HL-60/S4 treated with phorbol 12-myristate 13-acetate at 8.2 ng/mL for 4 days and 3 days (cell line): ENCODE measurements around the gene KIFAP3.
"Not testable (repeated sequence)": the region's sequence is repeated elsewhere in the genome, so short reads cannot be mapped to it uniquely, and the experiment has no call there.

Experiments used
- in situ Hi-C: fragments of 300-500 bp; cut with MboI; formaldehyde crosslinking; loops from 2 replicates; pipeline ENCODE4 v1.15.0; 2022; ENCODE audit warnings: low sequenced_read_pairs

KIFAP3 gene

DNA sequence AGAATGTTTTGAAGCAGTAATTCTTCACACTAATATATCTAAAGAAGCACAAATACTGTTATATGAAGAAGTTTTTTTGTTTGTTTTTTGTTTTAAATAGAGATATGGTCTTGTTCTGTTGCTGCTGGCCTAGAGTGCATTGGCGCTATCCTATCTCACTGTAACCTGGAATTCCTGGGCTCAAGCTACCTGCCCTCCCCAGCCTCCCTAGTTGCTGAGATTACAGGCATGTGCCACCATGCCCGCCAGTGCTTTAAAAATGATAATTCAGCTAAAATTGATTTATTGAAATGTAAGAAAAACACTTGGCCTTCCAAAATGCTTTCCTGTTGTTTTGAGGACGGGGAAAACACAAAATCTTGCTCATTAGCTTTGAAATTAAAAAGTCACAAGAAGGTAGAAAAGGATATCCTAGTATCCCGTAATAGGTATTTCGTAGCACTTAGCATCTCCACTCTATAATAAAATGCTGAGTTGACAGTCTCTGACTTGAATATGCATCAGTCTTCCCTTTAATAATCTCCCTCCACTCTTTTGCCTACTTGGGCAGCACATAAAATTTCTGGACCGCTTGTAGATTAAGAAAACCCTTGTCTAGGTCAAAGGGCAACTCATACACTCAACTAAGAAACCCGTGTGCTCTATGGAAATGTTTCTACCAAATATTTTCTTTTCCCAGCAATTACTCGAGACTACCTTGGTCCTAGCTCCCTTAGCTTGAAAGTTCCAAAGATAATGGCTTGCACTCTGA lies 182.1 kb downstream of the KIFAP3 start:
- in situ Hi-C loops: no loop called here

GRCh38 chr1:169891539-169891885 lies 183.0 kb downstream of the KIFAP3 start:
- in situ Hi-C loops: no loop called here

- in situ Hi-C loops: no loop called here
These were observed 183.5 kb downstream of the KIFAP3 start for GRCh38 chr1:169890761-169891538.

DNA sequence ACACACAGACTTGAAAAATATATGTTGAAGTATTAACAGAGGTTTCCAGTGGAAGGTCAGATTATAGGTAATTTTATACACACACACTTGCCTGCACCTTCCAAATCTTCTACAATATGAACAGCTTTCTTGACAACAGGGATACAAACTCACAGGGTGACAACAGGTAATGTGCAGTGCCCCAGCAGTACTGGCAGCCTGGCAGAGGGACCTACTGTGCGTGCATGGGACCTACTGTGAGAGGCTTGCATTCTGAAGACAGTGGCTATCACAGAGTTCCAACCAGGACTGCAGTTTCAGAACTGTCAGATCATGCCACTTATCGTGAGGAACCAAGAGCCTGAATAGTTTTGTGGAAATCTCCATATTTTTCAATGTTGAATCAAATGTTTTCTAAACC lies 184.6 kb downstream of the KIFAP3 start:
- in situ Hi-C loops: no loop called here

DNA sequence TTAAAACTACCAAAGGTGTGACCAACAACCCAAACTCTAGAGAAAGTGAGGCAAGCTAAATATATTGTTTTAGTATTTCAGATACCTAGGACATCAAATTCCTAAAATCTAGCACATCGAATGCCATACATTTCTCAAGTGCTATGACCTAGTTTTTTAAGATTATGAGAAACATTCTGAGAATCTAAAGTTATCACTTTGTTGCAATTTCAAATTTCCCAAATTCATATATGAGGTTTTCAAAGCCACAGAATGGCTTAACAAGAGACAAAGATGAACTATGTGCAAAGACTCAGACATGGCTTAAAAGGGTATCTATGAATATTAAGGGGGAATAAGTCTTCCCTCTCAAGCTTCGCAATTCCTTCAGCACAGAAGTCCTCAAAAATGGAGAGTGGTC lies 187.6 kb downstream of the KIFAP3 start:
- in situ Hi-C loops: no loop called here

- in situ Hi-C loops: no loop called here
These were observed 188.1 kb downstream of the KIFAP3 start for GRCh38 chr1:169886422-169886821.

- in situ Hi-C loops: no loop called here
These were observed 189.3 kb downstream of the KIFAP3 start for GRCh38 chr1:169885207-169885606.

DNA sequence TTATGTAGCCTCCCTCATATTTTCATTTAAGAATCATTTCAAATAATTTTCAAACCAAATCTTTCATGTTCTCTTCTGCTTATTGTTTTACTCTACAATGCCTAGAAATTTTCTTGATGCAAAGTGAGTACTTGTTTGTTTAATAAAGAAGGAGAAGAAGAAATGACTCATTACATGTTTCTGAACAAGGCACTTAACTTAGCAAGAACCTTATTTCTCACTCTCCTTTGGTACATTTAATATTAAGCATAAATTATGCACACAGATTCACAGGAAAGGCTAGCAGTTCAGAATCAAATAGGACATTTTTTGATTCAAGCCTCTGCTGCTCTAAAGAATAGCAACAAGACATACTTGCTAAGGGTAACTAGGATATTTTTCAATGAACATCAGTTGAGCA lies 189.9 kb downstream of the KIFAP3 start:
- in situ Hi-C loops: no loop called here

DNA sequence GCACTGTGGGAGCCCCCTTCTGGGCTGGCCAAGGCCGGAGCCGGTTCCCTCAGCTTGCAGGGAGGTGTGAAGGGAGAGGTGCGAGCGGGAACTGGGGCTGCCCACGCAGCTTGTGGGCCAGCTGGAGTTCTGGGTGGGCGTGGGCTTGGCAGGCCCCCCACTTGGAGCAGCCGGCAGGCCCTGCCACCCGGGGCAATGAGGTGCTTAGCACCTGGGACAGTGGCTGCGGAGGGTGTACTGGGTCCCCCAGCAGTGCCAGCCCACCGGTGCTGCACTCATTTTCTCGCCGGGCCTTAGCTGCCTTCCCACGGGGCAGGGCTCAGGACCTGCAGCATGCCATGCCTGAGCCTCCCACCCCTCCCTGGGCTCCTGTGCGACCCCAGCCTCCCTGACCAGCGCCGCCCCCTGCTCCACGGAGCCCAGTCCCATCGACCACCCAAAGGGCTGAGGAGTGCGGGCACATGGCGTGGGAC lies 192.4 kb downstream of the KIFAP3 start:
- in situ Hi-C loops: no loop called here

- in situ Hi-C loops: no loop called here
These were observed 195.3 kb downstream of the KIFAP3 start for GRCh38 chr1:169879034-169879840.

DNA sequence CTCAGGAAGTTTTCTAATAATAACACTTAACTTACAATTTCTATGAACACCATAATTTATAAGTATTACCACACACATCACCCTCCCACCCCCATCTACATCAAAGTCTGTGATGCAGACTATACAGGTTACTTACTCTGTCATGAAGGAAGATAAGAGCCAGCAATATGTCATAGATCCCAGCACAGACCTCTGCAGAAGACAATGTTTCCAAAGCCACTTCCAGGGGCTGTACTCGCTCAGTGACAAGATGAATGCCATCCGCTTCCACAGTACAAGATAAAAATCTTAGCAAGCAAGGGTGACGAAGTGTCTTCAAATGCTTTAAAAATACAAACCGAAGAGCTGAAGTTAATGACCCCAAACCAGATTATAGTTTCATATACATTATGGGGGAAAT lies 196.0 kb downstream of the KIFAP3 start:
- in situ Hi-C loops: no loop called here

DNA sequence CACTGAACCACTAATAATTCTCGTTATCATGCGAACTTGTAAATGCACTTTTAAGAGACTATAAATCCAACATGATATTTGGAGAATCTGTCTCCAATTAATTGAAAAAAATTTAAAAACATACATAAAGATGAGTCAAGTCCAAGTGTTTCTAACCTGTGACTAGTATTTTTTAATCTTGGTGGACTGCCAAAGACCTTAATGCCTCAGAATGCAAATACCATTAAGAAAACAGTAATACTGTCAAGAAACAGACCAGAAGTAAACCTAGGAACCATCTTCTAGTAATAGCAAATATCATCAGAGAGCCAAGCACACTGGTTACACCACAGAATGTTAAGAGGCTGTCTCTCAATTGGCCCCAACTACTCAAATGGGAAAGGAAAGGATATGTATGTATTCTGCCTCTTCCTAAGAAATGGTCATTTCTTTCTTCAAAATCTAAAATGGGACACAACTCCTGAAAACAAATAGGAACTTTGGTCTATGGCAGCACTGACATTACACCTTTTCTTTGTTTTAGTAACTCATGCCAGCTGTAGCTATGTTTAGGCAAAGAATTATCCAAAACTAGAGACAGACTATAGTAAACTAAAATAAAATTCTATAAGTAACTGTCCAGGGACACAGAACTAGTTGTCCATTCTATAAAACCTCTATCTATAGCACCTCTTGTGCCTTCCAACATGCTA lies 196.5 kb downstream of the KIFAP3 start:
- in situ Hi-C loops: no loop called here

DNA sequence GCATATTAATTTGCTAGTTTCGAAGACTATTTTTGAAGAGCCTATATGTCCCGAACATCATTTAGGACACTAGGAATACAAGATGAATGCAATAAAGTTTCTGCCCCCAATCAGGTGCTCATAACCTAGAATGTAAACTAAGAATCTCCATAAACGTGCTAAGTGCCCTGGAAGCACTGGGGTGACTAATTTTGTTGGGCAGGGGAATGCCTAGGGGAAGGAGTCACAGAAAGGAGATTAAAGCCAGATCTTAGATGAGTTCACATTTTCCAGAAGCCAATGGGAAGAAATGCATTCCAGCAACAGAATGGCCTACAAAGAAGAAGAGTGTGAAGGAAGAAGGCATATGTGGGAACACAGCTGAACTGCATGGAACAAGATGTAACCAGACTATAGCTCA lies 200.3 kb downstream of the KIFAP3 start:
- in situ Hi-C loops: no loop called here

- in situ Hi-C loops: no loop called here
These were observed 200.8 kb downstream of the KIFAP3 start for GRCh38 chr1:169873582-169874199.

DNA sequence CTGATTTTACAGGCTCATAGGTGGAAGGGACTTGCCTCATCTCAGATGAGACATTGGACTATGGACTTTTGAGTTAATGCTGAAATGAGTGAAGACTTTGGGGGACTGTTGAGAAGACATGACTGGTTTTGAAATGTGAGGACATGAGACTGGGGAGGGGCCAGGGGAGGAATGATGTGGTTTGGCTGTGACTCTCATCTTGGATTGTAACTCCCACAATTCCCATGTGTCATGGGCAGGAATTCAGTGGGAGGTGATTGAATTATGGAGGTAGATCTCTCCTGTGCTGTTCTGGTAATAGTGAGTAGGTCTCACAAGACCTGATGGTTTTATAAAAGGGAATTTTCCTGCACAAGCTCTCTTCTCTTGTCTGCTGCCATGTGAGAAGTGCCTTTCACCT lies 201.6 kb downstream of the KIFAP3 start:
- in situ Hi-C loops: no loop called here

- in situ Hi-C loops: not testable (repeated sequence)
These were observed 202.5 kb downstream of the KIFAP3 start for GRCh38 chr1:169871988-169872387.
